HepG2 (cell line): Measurements from ENCODE around the gene AFF4. TPM values are rescaled to one million over a fixed set of nuclear protein-coding genes. Genes with fewer than 3 reads are reported as not detected.

Experiments
- ATAC-seq: fragments of 200-7000 bp; cut with Tn5 transposase; 3 replicates; pipeline ENCODE4 v1.9.1; 2020; ENCODE audit warnings: mild to moderate bottlenecking, moderate library complexity
- BruUV-seq: library from RNA; stranded (reverse); fragments of 400-500 nt; replicated peaks from 2 replicates; lab custom pipeline; 2021; lab: Mats Ljungman, UMichigan
- CTCF ChIA-PET: fragments of 300-600 bp; formaldehyde crosslinking; extraction: SDS; loops from one replicate; lab custom pipeline; 2021; ENCODE audit warnings: low total read pairs, inconsistent platforms, low intra/inter-chr PET ratio; lab: Yijun Ruan, JAX
- POLR2A ChIA-PET: fragments of 350-600 bp; sonication (Branson Sonifier 250); formaldehyde crosslinking; loops from one replicate; lab custom pipeline; 2020; ENCODE audit warnings: antibody characterized with exemption, inconsistent platforms; lab: Yijun Ruan, JAX
- DNase-seq: peaks from one replicate; pipeline ENCODE4 v3.0.0-alpha.2; 2015; ENCODE audit warnings: low spot score
- FAIRE-seq: peaks from 3 replicates; lab custom pipeline; 2011; peaks lifted over from hg19 to GRCh38; lab: Jason Lieb, UNC
- H2AFZ ChIP-seq: one replicate; pipeline ENCODE4 v1.6.1; 2011; ENCODE audit warnings: low read length, inconsistent platforms
- H3K27ac ChIP-seq: fragments of 300-600 bp; 3 replicates; pipeline ENCODE4 v1.8.0; 2011; ENCODE audit warnings: mixed run types, mild to moderate bottlenecking, mixed read lengths, low read length, inconsistent platforms; ENCODE audit not compliant: insufficient read depth; ENCODE audit errors: extremely low read length
- H3K27me3 ChIP-seq, 2 experiments: fragments of 200-600 bp in 1 of 2; 2 replicates in 1 of 2; 3 replicates in 1 of 2; pipeline versions ENCODE4 v1.6.0 to v1.8.0; 2011; ENCODE audit warnings: low read length in 2 of 2, mild to moderate bottlenecking in 2 of 2, moderate library complexity in 2 of 2, inconsistent platforms in 1 of 2; ENCODE audit not compliant: insufficient read depth in 2 of 2, control insufficient read depth in 1 of 2
- H3K36me3 ChIP-seq, 2 experiments: fragments of 200-600 bp in 1 of 2; replicated peaks in 1 of 2; 2 replicates in 1 of 2; 3 replicates in 1 of 2; pipeline versions ENCODE4 v1.5.1 to v1.8.0; 2011; ENCODE audit warnings: low read length in 2 of 2, inconsistent platforms in 1 of 2; ENCODE audit not compliant: insufficient read depth in 2 of 2, control insufficient read depth in 1 of 2
- H3K4me1 ChIP-seq: 2 replicates; pipeline ENCODE4 v1.5.1; 2012; ENCODE audit warnings: low read length, inconsistent platforms; ENCODE audit not compliant: insufficient read depth
- H3K4me2 ChIP-seq: 2 replicates; pipeline ENCODE4 v1.6.0; 2011; ENCODE audit warnings: low read depth, low read length, inconsistent platforms
- H3K4me3 ChIP-seq, 3 experiments: fragments of 200-600 bp in 1 of 3; sonication (generic), shearing (Covaris generic) in 1 of 3; replicated peaks in 1 of 3; 2 replicates each; pipeline ENCODE4 v1.5.1; 2011 to 2016; ENCODE audit warnings: low read length in 3 of 3, inconsistent platforms in 2 of 3, low read depth in 2 of 3, mild to moderate bottlenecking in 2 of 3, control low read depth in 1 of 3, mixed read lengths in 1 of 3; ENCODE audit not compliant: insufficient read depth in 1 of 3
- H3K79me2 ChIP-seq: one replicate; pipeline ENCODE4 v1.6.1; 2011; ENCODE audit warnings: low read length, inconsistent platforms; ENCODE audit not compliant: insufficient read depth
- H3K9ac ChIP-seq: 2 replicates; pipeline ENCODE4 v1.6.0; 2011; ENCODE audit warnings: mild to moderate bottlenecking, low read depth, low read length, inconsistent platforms; ENCODE audit not compliant: insufficient read depth
- H3K9me3 ChIP-seq: 2 replicates; pipeline ENCODE4 v1.5.1; 2012; ENCODE audit warnings: mild to moderate bottlenecking, low read length
- H4K20me1 ChIP-seq: 2 replicates; pipeline ENCODE4 v1.6.0; 2011; ENCODE audit warnings: inconsistent platforms, mild to moderate bottlenecking, low read length, moderate library complexity; ENCODE audit not compliant: insufficient read depth
- EHMT2 ChIP-seq: fragments of 200-600 bp; sonication (generic); IDR thresholded peaks from 2 replicates; pipeline ENCODE4 v1.7.0; 2017; ENCODE audit warnings: antibody characterized with exemption, low read depth, low read length, borderline replicate concordance
- ETV5 ChIP-seq: IDR thresholded peaks from 2 replicates; pipeline ENCODE4 v1.6.1; 2018; ENCODE audit warnings: missing biosample characterization, missing genetic modification reagents, inconsistent platforms, borderline replicate concordance
- MAFF ChIP-seq: IDR thresholded peaks from 2 replicates; pipeline ENCODE4 v1.6.1; 2011; ENCODE audit warnings: low read depth, low read length, improper control_type of control experiment
- NFATC3 ChIP-seq: sonication (generic); formaldehyde crosslinking; IDR thresholded peaks from 2 replicates; pipeline ENCODE4 v1.5.1; 2020; ENCODE audit warnings: mild to moderate bottlenecking, missing genetic modification reagents
- RARA ChIP-seq: IDR thresholded peaks from 2 replicates; pipeline ENCODE4 v1.6.1; 2016; ENCODE audit warnings: missing genetic modification reagents, missing compliant biosample characterization
- SETDB1 ChIP-seq: sonication (generic); formaldehyde crosslinking; IDR thresholded peaks from 2 replicates; pipeline ENCODE4 v1.5.1; 2020; ENCODE audit warnings: missing genetic modification reagents, mild to moderate bottlenecking, borderline replicate concordance
- TEAD3 ChIP-seq: optimal IDR thresholded peaks from 2 replicates; pipeline ENCODE3; 2016; ENCODE audit warnings: borderline replicate concordance
- ZFP36L1 ChIP-seq: sonication (generic); formaldehyde crosslinking; IDR thresholded peaks from 2 replicates; pipeline ENCODE4 v1.8.0; 2022; ENCODE audit warnings: mild to moderate bottlenecking, missing genetic modification reagents, moderate library complexity
- ZNF317 ChIP-seq: sonication (generic); formaldehyde crosslinking; IDR thresholded peaks from 2 replicates; pipeline ENCODE4 v1.5.0; 2020; ENCODE audit warnings: mild to moderate bottlenecking, missing genetic modification reagents
- ZNF460 ChIP-seq: sonication (generic); formaldehyde crosslinking; IDR thresholded peaks from 2 replicates; pipeline ENCODE4 v1.5.1; 2020; ENCODE audit warnings: missing genetic modification reagents, mild to moderate bottlenecking, borderline replicate concordance
- WGBS: methylation state at CpG from one replicate; pipeline ENCODE4 v1.1.6; 2017; ENCODE audit warnings: low lambda C conversion rate; 5-methylcytosine and 5-hydroxymethylcytosine counted together
- in situ Hi-C: cut with HindIII; loops from 2 replicates; pipeline ENCODE4 v1.10.0; 2017; ENCODE audit warnings: low pct_unique_long_range_greater_than_20kb; ENCODE audit not compliant: extremely low pct_ligation_motif_present
- intact Hi-C: fragments of 100-400 bp; cut with micrococcal nuclease; formaldehyde crosslinking; loops from one replicate; pipeline ENCODE4 v1.10.0; 2022; ENCODE audit not compliant: unreplicated experiment
- polyA plus RNA-seq, 8 experiments: library from polyadenylated mRNA; depleted of rRNA in 3 of 8; stranded (reverse) in 7 of 8; unstranded in 1 of 8; fragments of >200 nt; fragmentation: Illumina TruSeq in 4 of 8; extraction: Trizol in 4 of 8; gene quantifications; 2 replicates each; pipeline versions ENCODE4 v1.2.1 to v1.2.3, GENCODE V29; 2011 to 2016; ENCODE audit warnings: low read depth in 4 of 8, missing spikeins in 1 of 8, mixed read lengths in 1 of 8; ENCODE audit not compliant: insufficient read depth in 1 of 8
- total RNA-seq, 5 experiments: library from RNA; depleted of rRNA; stranded (reverse); fragments of >200 nt; fragmentation: Illumina TruSeq; extraction: Trizol; gene quantifications; 2 replicates each; pipeline ENCODE4 v1.2.3, GENCODE V29; 2016; ENCODE audit warnings: low read depth in 1 of 5
- TF ChIP-seq, protein P1 (sequence below): IDR thresholded peaks from 2 replicates; pipeline ENCODE4 v1.6.1; 2012; ENCODE audit warnings: inconsistent platforms

AFF4 gene
- total and polyA plus RNA-seq, 2 of the 13 experiments (the other 11 are each of a cell fraction or from before 2014, with no cell fraction given), result 22.1 to 25.5 TPM

DNA sequence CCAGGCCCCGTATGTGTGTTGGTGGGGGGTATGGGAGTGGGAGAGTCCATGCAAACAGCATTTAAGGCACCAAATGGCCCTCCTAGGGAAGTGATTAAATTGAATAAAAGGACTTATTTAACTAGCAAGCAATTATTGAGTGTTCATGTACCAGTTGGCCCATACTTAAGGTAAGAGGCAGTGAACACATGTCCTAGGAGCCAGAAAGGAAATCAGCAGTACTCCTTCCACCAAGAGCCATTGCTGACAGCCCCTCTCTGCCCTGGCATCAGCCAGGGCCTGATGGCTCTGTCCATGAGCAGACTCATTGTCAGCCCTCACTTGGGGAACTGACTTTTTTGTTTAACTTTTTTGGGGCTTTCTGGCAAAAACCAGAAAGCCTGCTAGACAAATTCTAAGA lies 122.5 kb downstream of the AFF4 start:
- Histone ChIP-seq H2AFZ (no peak overlapping the region), H3K27ac (peak overlapping the region; percentile 98), H3K79me2 (no peaks in the 10 kb centered on the region), H3K9me3 (no peaks in the 10 kb centered on the region), H3K9ac (peak overlapping the region; percentile 88)
- ChIA-PET POLR2A (interaction anchor here (1.0 to 4.8 kb wide), 8 partner anchors 9 to 42 kb away, joined by 3 to 51 read pairs (median 14); partner anchors contain the start of genes GDF9, SHROOM1 and UQCRQ), CTCF (no interaction called here)
- WGBS, result 5% methylated on average over 1 of the region's 1 CpG
- FAIRE-seq (no peak), ATAC-seq (no peak)
- 0 out of 2 replicates have a peak, but pooled peaks have one; percentile 37 for TF ChIP-seq ZNF317 (CRISPR knock-in tag)
- 0 out of 2 replicates have a peak, but pooled peaks have one; percentile 11 for TF ChIP-seq ZFP36L1 (CRISPR knock-in tag)
- TF ChIP-seq ZNF460 (CRISPR knock-in tag), result no peak
- peak; percentile 4; the same call in 1 of the 2 replicates for TF ChIP-seq EHMT2
- no peak for TF ChIP-seq MAFF
- no peak for TF ChIP-seq SETDB1
- TF ChIP-seq TEAD3 (CRISPR knock-in tag), result peak; percentile 28
- TF ChIP-seq, protein P1, sequence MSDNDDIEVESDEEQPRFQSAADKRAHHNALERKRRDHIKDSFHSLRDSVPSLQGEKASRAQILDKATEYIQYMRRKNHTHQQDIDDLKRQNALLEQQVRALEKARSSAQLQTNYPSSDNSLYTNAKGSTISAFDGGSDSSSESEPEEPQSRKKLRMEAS, result 0 out of 2 replicates have a peak, but pooled peaks have one; percentile 4
- no peak for TF ChIP-seq ETV5 (CRISPR knock-in tag)
- TF ChIP-seq NFATC3 (CRISPR knock-in tag), result no peak
- peak; percentile 36; the same call in 1 of the 2 replicates for TF ChIP-seq RARA (CRISPR knock-in tag)
- TF ChIP-seq, all 625 proteins: peak for 6
- H3K4me2 ChIP-seq, result peak overlapping the region; percentile 92
- no peak for DNase-seq
- intact Hi-C loops, result no loop called here
- H4K20me1 ChIP-seq, result no peaks in the 10 kb centered on the region
- in situ Hi-C loops, result no loop called here
- peaks cover 80% of the 10 kb centered on the region for H3K4me1 ChIP-seq
- 0 out of 6 replicates have a peak overlapping the region, but pooled peaks of 1 of the 3 experiments have one; percentile 68 for H3K4me3 ChIP-seq
- no peaks in the 10 kb centered on the region for H3K36me3 ChIP-seq
- no TSS peak for BruUV-seq
- no peaks in the 10 kb centered on the region for H3K27me3 ChIP-seq
